Measurements from ENCODE around the gene HOXA3. TPM values are rescaled to one million over a fixed set of nuclear protein-coding genes. Genes with fewer than 3 reads are reported as not detected.

The HOXA3 gene
- total and polyA plus RNA-seq, 2 of the 8 experiments (the other 6 are each of a cell fraction or from before 2014, with no cell fraction given): not detected

DNA sequence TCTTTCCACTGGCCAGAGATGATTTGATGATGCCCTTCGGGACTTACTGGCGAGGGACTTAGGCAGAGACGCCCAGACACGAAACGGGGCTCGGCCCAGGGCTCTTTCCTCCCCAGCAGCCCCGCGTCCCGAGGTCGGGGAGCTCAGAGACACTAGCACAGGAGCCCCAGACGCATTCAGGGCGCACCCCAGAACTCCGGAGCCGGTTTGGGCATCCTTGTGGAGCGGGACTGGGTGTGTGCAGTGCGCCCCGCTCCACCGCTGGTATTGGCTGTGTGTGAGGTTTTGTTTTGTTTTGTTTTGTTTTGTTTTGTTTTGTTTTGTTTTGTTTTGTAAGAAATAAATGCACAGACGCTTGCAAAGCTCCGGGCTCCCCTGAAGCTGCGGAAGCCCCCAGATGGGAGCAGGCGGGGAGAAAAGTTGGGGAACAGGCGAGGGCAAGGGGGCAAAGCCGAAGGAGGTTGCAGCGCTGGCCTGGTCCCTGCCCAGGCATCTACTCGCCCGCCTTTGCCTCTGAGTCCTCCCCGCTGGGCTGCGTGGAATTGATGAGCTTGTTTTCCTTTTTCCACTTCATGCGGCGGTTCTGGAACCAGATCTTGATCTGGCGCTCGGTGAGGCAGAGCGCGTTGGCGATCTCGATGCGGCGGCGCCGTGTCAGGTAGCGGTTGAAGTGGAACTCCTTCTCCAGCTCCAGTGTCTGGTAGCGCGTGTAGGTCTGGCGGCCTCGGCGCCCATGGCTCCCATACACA, 7.0 kb downstream of the HOXA3 start (continued):
- TF ChIP-seq, protein P1, sequence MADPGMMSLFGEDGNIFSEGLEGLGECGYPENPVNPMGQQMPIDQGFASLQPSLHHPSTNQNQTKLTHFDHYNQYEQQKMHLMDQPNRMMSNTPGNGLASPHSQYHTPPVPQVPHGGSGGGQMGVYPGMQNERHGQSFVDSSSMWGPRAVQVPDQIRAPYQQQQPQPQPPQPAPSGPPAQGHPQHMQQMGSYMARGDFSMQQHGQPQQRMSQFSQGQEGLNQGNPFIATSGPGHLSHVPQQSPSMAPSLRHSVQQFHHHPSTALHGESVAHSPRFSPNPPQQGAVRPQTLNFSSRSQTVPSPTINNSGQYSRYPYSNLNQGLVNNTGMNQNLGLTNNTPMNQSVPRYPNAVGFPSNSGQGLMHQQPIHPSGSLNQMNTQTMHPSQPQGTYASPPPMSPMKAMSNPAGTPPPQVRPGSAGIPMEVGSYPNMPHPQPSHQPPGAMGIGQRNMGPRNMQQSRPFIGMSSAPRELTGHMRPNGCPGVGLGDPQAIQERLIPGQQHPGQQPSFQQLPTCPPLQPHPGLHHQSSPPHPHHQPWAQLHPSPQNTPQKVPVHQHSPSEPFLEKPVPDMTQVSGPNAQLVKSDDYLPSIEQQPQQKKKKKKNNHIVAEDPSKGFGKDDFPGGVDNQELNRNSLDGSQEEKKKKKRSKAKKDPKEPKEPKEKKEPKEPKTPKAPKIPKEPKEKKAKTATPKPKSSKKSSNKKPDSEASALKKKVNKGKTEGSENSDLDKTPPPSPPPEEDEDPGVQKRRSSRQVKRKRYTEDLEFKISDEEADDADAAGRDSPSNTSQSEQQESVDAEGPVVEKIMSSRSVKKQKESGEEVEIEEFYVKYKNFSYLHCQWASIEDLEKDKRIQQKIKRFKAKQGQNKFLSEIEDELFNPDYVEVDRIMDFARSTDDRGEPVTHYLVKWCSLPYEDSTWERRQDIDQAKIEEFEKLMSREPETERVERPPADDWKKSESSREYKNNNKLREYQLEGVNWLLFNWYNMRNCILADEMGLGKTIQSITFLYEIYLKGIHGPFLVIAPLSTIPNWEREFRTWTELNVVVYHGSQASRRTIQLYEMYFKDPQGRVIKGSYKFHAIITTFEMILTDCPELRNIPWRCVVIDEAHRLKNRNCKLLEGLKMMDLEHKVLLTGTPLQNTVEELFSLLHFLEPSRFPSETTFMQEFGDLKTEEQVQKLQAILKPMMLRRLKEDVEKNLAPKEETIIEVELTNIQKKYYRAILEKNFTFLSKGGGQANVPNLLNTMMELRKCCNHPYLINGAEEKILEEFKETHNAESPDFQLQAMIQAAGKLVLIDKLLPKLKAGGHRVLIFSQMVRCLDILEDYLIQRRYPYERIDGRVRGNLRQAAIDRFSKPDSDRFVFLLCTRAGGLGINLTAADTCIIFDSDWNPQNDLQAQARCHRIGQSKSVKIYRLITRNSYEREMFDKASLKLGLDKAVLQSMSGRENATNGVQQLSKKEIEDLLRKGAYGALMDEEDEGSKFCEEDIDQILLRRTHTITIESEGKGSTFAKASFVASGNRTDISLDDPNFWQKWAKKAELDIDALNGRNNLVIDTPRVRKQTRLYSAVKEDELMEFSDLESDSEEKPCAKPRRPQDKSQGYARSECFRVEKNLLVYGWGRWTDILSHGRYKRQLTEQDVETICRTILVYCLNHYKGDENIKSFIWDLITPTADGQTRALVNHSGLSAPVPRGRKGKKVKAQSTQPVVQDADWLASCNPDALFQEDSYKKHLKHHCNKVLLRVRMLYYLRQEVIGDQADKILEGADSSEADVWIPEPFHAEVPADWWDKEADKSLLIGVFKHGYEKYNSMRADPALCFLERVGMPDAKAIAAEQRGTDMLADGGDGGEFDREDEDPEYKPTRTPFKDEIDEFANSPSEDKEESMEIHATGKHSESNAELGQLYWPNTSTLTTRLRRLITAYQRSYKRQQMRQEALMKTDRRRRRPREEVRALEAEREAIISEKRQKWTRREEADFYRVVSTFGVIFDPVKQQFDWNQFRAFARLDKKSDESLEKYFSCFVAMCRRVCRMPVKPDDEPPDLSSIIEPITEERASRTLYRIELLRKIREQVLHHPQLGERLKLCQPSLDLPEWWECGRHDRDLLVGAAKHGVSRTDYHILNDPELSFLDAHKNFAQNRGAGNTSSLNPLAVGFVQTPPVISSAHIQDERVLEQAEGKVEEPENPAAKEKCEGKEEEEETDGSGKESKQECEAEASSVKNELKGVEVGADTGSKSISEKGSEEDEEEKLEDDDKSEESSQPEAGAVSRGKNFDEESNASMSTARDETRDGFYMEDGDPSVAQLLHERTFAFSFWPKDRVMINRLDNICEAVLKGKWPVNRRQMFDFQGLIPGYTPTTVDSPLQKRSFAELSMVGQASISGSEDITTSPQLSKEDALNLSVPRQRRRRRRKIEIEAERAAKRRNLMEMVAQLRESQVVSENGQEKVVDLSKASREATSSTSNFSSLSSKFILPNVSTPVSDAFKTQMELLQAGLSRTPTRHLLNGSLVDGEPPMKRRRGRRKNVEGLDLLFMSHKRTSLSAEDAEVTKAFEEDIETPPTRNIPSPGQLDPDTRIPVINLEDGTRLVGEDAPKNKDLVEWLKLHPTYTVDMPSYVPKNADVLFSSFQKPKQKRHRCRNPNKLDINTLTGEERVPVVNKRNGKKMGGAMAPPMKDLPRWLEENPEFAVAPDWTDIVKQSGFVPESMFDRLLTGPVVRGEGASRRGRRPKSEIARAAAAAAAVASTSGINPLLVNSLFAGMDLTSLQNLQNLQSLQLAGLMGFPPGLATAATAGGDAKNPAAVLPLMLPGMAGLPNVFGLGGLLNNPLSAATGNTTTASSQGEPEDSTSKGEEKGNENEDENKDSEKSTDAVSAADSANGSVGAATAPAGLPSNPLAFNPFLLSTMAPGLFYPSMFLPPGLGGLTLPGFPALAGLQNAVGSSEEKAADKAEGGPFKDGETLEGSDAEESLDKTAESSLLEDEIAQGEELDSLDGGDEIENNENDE (IDR thresholded peaks at IDR 0.05; ENCODE audit: insufficient replicate concordance, low read length): no peak
- peak; percentile 99 for TF ChIP-seq EZH2 (IDR thresholded peaks at IDR 0.05; ENCODE audit: low read depth, low read length, severe bottlenecking)
- TF ChIP-seq CBX5 (IDR thresholded peaks at IDR 0.05; ENCODE audit: low read depth, low read length): no peak
- no peak for TF ChIP-seq POU5F1 (IDR thresholded peaks at IDR 0.05; ENCODE audit: low read depth, low read length)
- TF ChIP-seq SP2 (IDR thresholded peaks at IDR 0.05; ENCODE audit: low read length): no peak
- TF ChIP-seq KDM1A (IDR thresholded peaks at IDR 0.05; ENCODE audit: borderline replicate concordance, low read length): no peak
- TF ChIP-seq BACH1 (IDR thresholded peaks at IDR 0.05; ENCODE audit: low read length): no peak
- no peak for TF ChIP-seq NANOG (IDR thresholded peaks at IDR 0.05; ENCODE audit: insufficient read depth, low read depth, low read length, poor library complexity, severe bottlenecking)
